ENCODE measurements around the gene STAT5B.
"Not testable (repeated sequence)": the region's sequence is repeated elsewhere in the genome, so short reads cannot be mapped to it uniquely, and the experiment has no call there.

STAT5B gene

DNA sequence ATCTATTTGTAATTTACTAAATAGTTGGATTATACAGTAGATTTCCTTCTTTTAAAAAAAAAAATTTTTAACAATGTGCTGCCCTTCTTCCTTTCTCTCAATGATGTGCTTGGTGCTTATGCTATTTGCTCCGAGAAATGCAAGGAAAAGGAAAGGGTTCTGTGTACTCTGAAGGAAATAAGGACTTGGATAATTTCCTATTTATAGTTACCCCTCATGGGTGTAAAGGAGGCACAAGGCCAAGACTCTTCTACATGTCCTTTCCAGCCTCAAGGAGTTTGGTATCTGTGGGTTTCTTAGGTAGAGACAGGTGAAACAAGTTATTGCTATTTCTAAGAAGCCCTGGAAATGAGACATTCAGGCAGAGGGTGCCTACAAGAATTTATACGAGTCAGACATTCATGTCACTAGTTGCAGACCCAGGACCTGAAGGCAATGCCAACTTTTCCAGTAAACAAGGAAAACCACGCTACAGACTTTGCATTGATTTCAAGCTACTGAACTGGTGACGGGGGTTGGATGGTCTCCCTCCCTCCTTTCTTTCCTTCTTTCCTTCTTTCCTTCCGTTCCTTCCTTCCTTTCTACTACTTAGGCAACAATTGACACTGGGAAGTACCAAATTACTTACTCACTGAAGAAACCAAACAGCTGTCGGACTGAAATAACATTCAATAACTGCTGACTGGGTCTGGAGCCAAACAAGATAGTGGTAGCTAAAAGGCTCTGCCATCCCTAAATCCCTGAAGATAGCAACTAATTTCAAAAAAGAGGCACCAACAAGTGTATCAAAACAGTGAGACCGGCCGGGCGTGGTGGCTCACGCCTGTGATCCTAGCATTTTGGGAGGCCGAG, 48.1 kb downstream of the STAT5B start:
- no peak for DNase-seq

DNA sequence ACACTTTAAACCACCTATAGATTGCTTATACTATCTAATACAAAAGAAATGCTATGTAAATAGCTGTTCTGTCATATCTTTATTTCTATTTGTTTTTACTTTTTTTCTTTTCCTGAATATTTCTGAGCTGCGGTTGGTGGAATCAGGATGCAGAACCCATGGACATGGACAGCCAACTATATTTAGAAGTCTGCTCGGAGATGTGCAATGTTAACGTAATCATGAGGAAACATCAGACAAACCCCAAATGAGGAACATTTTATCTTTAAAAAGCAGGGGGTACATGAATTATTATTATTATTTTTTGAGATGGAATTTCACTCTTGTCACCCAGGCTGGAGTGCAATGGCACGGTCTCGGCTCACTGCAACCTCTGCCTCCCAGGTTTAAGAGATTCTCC, 50.5 kb downstream of the STAT5B start:
- DNase-seq, result no peak

DNA sequence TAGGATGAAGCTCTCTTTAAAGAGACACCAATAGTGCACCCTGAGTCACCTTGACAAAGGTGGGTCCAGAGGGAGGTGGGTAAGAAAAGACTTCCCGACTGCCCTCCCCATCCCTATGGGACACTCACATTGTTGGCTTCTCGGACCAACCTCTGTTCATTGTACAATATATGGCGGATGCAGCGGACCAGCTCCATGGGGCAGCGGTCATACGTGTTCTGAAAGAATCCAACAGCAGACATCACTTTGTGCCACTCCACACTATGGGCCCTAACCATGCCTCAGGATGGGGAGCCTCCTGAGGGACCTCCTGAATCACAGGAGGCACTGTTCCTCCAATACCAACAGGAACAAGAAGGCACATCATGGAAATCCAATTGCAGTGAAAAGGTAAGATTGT, 51.5 kb downstream of the STAT5B start:
- DNase-seq, result no peak

GRCh38 chr17:42221886-42222745, 54.1 kb downstream of the STAT5B start:
- DNase-seq, result peak; percentile 3 to 59

- not testable (repeated sequence) for DNase-seq
These were observed 56.9 kb downstream of the STAT5B start for GRCh38 chr17:42219280-42219679.

DNA sequence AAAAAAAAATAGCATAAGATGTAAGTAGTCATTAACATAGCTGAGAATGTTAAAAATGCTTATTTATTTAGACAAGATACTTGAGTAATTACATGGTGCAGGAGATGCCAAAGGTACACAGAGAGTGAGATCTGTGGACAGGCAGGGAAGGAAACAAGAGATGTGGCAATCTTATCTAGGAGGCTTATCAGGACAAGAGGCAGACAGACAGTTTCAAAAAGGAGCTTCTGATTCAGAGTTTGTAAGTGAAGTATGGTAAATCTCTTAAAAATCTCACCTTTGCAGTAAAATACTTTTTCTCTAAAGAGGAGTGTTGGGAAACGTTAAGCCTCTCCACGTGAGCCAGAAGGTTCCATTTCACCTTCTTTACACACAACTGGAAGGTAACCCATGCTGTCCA, 62.0 kb downstream of the STAT5B start:
- no peak for DNase-seq

DNA sequence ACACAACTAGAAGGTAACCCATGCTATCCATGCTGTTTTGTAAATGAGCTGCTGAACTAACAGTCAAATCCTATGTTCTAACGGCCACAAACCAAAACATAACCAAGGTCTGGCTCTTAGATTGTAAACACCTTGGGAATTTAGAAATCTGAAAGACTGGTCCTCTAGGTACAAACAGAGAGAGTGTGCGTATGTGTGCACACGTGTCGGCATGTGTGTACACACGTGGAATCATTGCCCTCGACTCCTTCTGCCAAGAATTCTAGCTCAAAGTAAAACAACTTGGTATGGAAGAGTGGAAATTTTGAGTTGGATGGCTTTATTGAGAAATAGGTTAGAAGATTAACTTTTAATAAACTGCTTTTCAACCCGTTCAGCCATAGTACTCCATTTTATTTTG, 63.8 kb downstream of the STAT5B start:
- no peak for DNase-seq

GRCh38 chr17:42211921-42212341, 64.3 kb downstream of the STAT5B start:
- DNase-seq, result peak; percentile 52 to 73

DNA sequence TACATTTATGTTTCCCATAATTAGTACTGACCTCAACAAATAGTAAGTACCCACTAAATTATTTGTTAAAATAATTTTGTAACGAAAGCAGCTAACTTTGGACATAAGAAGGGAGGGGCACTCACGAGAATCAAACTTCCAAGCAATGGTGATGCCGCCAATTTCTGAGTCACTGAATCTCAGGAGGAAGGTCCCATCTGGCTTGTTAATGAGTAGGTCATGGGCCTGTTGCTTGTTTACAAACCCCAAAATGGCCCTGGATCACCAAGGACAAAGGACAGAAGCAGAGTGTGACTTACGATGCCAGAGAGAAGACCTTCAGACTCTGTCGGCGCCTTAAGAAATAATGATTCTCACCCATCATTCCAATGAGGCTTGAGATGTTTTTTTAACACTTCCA, 66.1 kb downstream of the STAT5B start:
- DNase-seq, result no peak

DNA sequence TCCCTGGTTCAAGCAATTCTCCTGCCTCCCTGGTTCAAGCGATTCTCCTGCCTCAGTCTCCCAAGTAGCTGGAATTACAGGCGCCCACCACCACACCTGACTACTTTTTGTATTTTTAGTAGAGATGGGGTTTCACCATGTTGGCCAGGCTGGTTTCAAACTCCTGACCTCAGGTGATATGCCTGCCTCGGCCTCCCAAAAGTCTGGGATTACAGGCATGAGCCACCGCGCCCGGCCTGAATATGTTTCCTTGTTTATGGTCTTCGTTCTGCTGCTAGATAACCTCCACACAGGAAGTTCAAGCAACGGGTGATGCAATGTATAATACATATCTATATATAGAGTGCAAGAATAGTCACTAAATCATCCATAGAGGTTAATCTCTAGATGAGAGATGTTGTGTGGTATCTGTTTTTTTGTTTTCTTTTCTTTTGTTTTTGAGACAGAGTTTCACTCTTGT, 70.0 kb downstream of the STAT5B start:
- not testable (repeated sequence) for DNase-seq

GRCh38 chr17:42203354-42203753, 72.8 kb downstream of the STAT5B start:
- DNase-seq, result no peak

- no peak for DNase-seq
These were observed 73.5 kb downstream of the STAT5B start for GRCh38 chr17:42202696-42203095.

DNA sequence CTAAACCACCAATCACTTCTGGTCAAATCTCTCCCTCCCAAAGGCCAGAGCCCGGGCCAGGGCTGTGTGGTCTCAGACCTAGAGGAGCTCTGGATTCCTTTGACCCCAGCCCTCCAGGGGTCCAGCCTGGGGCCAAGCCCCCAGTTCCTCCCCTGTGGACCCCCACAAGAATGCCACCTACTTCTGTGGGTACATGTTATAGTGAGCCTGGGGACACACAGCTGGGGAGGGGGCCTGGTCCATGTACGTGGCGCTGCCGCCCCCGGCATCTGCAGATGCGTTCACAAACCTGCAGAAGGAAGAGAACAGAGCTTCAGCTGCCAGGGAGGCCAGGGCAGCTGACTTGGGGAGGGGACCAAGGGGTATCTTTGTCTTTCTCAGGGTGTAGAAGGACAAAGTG, 74.0 kb downstream of the STAT5B start:
- no peak for DNase-seq

- DNase-seq, result no peak
These were observed 74.8 kb downstream of the STAT5B start for GRCh38 chr17:42201458-42201772.

DNA sequence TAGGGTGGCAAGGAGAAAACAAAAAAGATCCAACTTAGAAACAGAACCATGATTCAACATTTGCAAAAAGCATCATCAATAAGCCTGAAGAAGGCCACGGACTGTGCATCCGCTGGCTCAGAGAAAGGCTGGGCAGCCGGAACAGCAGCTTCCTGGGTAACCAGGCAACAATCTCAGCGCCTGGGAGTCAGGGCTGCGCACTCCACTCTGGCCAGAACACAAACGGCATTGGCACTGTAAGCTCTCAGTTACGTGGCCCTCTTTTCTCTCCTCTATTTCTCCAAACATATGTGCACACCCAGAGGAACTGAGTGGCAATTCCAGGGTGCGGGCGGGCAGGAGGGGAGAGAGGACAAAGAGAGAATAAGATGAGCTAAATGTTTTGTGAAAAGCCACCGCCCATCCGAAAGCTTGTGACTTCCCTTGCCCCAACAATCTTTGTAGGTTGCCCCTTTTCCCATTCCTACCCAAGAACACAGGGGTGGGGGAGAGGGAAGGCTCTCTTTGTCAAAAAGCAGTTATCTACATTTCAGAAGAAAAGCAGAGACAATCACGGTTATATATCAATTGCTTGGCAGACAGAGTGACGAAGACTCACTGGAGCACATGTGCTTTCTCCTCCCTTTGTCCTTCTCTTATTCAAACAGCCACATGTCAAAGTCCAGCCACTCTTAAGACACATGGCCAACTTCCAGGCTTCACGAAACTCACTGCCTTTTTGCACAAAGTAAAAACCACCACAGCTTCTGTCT, 75.3 kb downstream of the STAT5B start:
- DNase-seq, result peak; percentile 14 to 56

DNA sequence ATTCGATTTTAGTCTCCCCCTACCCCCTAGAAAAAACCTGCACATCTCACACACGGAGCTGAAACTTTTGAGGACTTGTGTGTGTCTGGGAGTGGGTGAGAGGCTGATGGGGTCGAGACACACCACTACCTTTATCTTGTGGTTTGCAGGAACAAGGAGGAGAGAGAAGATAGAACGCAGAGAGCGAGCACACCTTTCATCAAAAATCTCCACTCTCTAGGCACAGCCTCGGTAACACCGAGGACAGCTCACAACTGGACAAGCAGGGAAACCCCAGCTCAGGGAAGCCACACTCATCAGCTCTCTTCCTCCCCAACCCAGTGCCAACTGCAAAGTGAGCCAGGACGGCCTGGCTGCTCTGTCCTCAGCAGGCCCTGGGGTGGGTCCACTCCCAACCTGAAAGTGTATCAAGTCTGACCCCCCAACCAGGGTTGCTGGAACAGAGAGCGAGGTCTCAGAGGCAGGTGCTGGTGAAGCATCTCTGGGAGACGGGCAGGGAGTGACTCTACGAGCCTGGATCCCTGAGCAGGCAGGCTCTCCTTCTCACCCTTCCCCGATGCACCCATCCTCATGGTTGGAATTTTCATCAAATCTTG, 76.7 kb downstream of the STAT5B start:
- DNase-seq, result no peak

DNA sequence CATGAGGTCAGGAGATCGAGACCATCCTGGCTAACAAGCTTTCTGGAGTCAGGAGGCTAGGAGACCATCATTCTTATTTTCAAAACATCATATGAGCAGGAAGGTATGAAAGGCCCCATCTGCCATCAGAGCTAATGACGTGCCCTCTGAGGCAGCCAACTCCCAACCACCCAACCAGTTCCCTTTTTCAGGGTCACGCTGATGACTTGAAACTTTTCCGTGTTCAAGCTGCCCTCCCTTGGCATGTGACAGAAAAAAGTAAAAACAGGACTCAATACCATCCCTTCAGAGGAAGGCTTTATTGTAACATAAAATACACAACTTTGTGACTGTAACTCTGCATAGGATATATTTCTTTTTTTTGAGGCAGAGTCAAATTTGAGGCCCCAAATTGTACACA, 77.3 kb downstream of the STAT5B start:
- no peak for DNase-seq

- no peak for DNase-seq
These were observed 78.5 kb downstream of the STAT5B start for GRCh38 chr17:42197564-42198156.

- peak; percentile 79 to 85 for DNase-seq
These were observed 82.0 kb downstream of the STAT5B start, which contains the start of gene GHDC for GRCh38 chr17:42193969-42194899. GHDC (minus strand) TSS chr17:42194494; CDS start chr17:42193581, 913 bp downstream.

DNA sequence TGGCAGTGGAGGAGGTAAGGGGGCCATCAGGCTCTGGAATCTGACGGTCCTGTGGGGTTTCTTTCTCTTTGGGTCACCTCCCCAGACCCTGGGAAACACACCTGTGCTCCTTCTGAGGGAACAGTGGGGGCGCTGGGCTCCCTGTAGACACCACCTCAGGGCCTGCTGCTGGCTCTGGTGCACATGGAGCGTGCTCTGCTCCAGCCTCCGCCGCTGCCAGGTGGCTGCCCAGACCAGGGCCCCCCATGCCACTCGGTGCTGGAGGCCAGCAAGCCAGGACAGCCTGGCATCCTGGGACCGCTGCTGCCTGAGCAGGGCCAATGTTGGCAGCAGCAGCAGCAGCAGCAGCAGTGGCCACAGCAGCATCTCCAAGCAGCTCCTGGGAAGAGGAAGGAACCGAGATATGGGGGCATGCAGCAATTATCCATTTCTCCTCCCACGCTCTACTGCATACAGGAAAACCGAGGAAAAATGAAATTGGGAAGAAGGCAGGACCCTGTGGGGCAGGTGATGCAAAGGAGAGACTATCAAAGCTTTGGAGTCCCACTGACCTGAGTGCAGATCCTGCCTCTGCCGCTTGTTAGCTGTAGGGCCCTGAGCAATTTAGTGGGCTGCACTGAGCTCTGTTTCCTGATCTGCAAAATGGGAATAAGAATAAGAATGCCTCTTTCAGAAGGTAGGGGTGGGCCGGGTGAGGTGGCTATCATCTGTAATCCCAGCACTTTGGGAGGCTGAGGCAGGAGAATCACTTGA, 82.8 kb downstream of the STAT5B start:
- DNase-seq, result no peak

Measured in hippocampal formation (tissue), 2 donors.